ENCODE results near the gene C1QTNF4. TPM values are rescaled to one million over a fixed set of nuclear protein-coding genes. Genes with fewer than 3 reads are reported as not detected.

C1QTNF4 gene
- total RNA-seq, 1 donor from 2014 or later = 0.39 TPM

DNA sequence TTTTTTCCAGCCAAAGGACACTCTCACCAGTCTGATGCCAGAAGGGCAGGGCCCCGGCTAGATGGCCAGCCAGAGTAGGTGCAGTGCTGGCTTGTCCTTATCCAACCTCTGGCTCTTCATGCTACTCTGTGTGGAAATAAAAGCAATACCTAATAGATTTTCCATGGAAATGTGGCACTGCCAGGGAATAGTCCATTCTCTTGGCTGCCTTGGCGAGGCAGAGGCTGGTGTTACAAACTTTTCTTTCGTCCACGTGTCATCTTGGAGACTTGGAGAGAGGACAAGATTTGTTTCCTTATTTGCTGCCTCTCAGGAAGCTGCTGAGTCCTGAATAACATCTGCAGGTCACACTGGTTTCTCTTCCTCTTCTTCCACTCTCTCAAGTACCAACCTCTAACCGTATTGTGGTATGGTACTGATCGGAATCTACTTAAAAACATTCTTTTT, 17.2 kb upstream of the C1QTNF4 start:
- no peak overlapping the region for H3K4me3 Mint-ChIP-seq
- no peaks in the 10 kb centered on the region for H3K4me1 ChIP-seq
- TF ChIP-seq EZH2phosphoT487 (IDR thresholded peaks at IDR 0.05) = no peak
- TF ChIP-seq EZH2 (IDR thresholded peaks at IDR 0.05) = no peak
- TF ChIP-seq, protein P1, sequence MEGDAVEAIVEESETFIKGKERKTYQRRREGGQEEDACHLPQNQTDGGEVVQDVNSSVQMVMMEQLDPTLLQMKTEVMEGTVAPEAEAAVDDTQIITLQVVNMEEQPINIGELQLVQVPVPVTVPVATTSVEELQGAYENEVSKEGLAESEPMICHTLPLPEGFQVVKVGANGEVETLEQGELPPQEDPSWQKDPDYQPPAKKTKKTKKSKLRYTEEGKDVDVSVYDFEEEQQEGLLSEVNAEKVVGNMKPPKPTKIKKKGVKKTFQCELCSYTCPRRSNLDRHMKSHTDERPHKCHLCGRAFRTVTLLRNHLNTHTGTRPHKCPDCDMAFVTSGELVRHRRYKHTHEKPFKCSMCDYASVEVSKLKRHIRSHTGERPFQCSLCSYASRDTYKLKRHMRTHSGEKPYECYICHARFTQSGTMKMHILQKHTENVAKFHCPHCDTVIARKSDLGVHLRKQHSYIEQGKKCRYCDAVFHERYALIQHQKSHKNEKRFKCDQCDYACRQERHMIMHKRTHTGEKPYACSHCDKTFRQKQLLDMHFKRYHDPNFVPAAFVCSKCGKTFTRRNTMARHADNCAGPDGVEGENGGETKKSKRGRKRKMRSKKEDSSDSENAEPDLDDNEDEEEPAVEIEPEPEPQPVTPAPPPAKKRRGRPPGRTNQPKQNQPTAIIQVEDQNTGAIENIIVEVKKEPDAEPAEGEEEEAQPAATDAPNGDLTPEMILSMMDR (IDR thresholded peaks at IDR 0.05) = no peak

DNA sequence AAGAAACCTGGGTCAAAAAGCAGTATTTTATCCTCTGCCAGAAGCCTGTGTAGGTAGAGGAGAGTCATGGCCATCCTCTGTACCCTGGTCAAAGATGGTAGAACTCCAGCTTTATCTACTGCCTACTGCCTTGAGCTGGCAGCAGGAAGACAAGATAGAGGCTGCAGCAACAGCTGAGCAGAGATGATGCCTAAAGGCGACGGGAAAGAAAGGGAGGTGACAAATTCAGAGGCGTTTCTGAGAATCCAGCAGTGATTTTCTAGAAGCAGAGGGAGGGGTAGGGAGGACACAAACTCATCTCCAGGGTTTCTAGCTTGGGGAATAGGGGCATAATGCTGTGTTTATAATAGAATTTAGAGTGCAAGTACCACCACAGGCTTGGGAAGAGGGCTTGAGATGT, 15.5 kb upstream of the C1QTNF4 start:
- no peak overlapping the region for H3K4me3 ChIP-seq
- H3K4me2 ChIP-seq = no peak overlapping the region
- no peaks in the 10 kb centered on the region for H3K36me3 ChIP-seq
- no peaks in the 10 kb centered on the region for H3K9me3 Mint-ChIP-seq
- H3K4me1 Mint-ChIP-seq = peaks cover 5% of the 10 kb centered on the region
- H3K9me3 ChIP-seq (ENCODE audit: low read depth) = no peaks in the 10 kb centered on the region
- TF ChIP-seq, protein P1 (IDR thresholded peaks at IDR 0.05) = no peak
- no peak for TF ChIP-seq EZH2 (IDR thresholded peaks at IDR 0.05)
- TF ChIP-seq EZH2phosphoT487 (IDR thresholded peaks at IDR 0.05) = no peak
- no peak for DNase-seq (ENCODE audit: low spot score)
- no peak overlapping the region for H3K27ac Mint-ChIP-seq
- peaks cover 4% of the 10 kb centered on the region for H3K36me3 Mint-ChIP-seq
- no peak overlapping the region for H2AFZ ChIP-seq (replicated peaks)
- H3F3A ChIP-seq (ENCODE audit: low read depth) = peaks cover 4% of the 10 kb centered on the region
- H3K4me3 Mint-ChIP-seq = no peak overlapping the region
- H3K4me1 ChIP-seq = no peaks in the 10 kb centered on the region
- no peaks in the 10 kb centered on the region for H4K20me1 ChIP-seq (ENCODE audit: low read depth)
- H3K27ac ChIP-seq = no peak overlapping the region
- no peak overlapping the region for H3K9ac ChIP-seq
- no peaks in the 10 kb centered on the region for H3K27me3 Mint-ChIP-seq (ENCODE audit: insufficient read depth, low read depth)
- H3K79me2 ChIP-seq (ENCODE audit: low read depth) = no peaks in the 10 kb centered on the region
- H3K27me3 ChIP-seq = no peaks in the 10 kb centered on the region

More for the DNA sequence above, 17.2 kb upstream of the C1QTNF4 start:
- Histone ChIP-seq H4K20me1 (ENCODE audit: low read depth) (no peaks in the 10 kb centered on the region), H3K79me2 (ENCODE audit: low read depth) (no peaks in the 10 kb centered on the region), H3K4me2 (no peak overlapping the region), H3K9ac (no peak overlapping the region), H3K27me3 (no peaks in the 10 kb centered on the region), H2AFZ (replicated peaks) (no peak overlapping the region), H3K36me3 (no peaks in the 10 kb centered on the region), H3K4me3 (no peak overlapping the region), H3K27ac (no peak overlapping the region), H3F3A (ENCODE audit: low read depth) (peaks cover 4% of the 10 kb centered on the region), H3K9me3 (ENCODE audit: low read depth) (no peaks in the 10 kb centered on the region)
- H3K27ac Mint-ChIP-seq = no peak overlapping the region
- peaks cover 5% of the 10 kb centered on the region for H3K4me1 Mint-ChIP-seq
- H3K9me3 Mint-ChIP-seq = no peaks in the 10 kb centered on the region
- no peaks in the 10 kb centered on the region for H3K27me3 Mint-ChIP-seq (ENCODE audit: insufficient read depth, low read depth)
- peaks cover 6% of the 10 kb centered on the region for H3K36me3 Mint-ChIP-seq
- DNase-seq (ENCODE audit: low spot score) = no peak

DNA sequence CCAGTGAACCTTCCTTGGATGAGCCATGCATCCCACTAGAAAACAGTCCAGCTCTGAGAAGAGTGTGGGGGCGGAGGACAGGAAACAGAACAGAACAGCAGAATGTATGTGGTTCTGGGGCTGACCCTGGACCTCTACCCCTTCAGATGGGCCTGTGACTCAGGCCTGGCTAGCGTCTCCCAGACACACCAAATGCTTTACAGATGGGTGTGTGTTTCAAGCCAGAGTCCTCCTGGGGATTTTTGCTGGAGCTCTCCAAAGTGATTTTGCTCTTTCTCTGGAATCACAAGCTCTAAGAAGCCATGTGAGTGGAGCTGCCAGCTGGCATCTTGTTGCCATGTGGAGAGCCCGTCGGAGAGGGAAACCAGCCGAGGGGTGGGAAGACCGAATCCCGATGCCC, 13.2 kb upstream of the C1QTNF4 start:
- Mint-ChIP-seq H3K27ac (no peak overlapping the region), H3K36me3 (peaks cover 4% of the 10 kb centered on the region), H3K4me1 (peaks cover 5% of the 10 kb centered on the region), H3K27me3 (ENCODE audit: insufficient read depth, low read depth) (no peaks in the 10 kb centered on the region), H3K4me3 (no peak overlapping the region), H3K9me3 (no peaks in the 10 kb centered on the region)
- no peaks in the 10 kb centered on the region for H3K36me3 ChIP-seq
- DNase-seq (ENCODE audit: low spot score) = no peak
- H3K27me3 ChIP-seq = no peaks in the 10 kb centered on the region
- no peak overlapping the region for H2AFZ ChIP-seq (replicated peaks)
- no peak overlapping the region for H3K4me3 ChIP-seq
- no peaks in the 10 kb centered on the region for H3K9me3 ChIP-seq (ENCODE audit: low read depth)
- no peaks in the 10 kb centered on the region for H3F3A ChIP-seq (ENCODE audit: low read depth)
- H3K9ac ChIP-seq = no peak overlapping the region
- no peak overlapping the region for H3K4me2 ChIP-seq
- H3K27ac ChIP-seq = no peak overlapping the region
- no peaks in the 10 kb centered on the region for H3K4me1 ChIP-seq
- no peak for TF ChIP-seq EZH2phosphoT487 (IDR thresholded peaks at IDR 0.05)
- no peak for TF ChIP-seq EZH2 (IDR thresholded peaks at IDR 0.05)
- TF ChIP-seq, protein P1 (IDR thresholded peaks at IDR 0.05) = no peak
- H4K20me1 ChIP-seq (ENCODE audit: low read depth) = no peaks in the 10 kb centered on the region
- no peaks in the 10 kb centered on the region for H3K79me2 ChIP-seq (ENCODE audit: low read depth)

All from neural progenitor cell (in vitro differentiated cells).